Endothelial cell (in vitro differentiated cells): ENCODE measurements around the gene DSC1. TPM values are rescaled to one million over a fixed set of nuclear protein-coding genes. Genes with fewer than 3 reads are reported as not detected.
A peak's percentile ranks its signal among the peaks of the same experiment; 100 is the strongest.

Experiments
- DNase-seq: peaks from one replicate; pipeline ENCODE4 v3.0.0; 2021; ENCODE audit warnings: low spot score
- H3K27ac Mint-ChIP-seq: one replicate; pipeline ENCODE4 v1.8.0; 2021; ENCODE audit warnings: mixed read lengths, inconsistent platforms; ENCODE audit not compliant: unreplicated experiment
- H3K27me3 Mint-ChIP-seq: one replicate; pipeline ENCODE4 v1.8.0; 2021; ENCODE audit warnings: mild to moderate bottlenecking, moderate library complexity, mixed read lengths, inconsistent platforms; ENCODE audit not compliant: unreplicated experiment
- H3K36me3 Mint-ChIP-seq: one replicate; pipeline ENCODE4 v1.8.0; 2021; ENCODE audit warnings: mild to moderate bottlenecking, low read depth, mixed read lengths, inconsistent platforms; ENCODE audit not compliant: unreplicated experiment
- H3K4me1 Mint-ChIP-seq: one replicate; pipeline ENCODE4 v1.8.0; 2021; ENCODE audit warnings: mild to moderate bottlenecking, mixed read lengths, inconsistent platforms; ENCODE audit not compliant: unreplicated experiment
- H3K4me3 Mint-ChIP-seq: one replicate; pipeline ENCODE4 v1.8.0; 2021; ENCODE audit warnings: mild to moderate bottlenecking, mixed read lengths, inconsistent platforms; ENCODE audit not compliant: unreplicated experiment
- H3K9me3 Mint-ChIP-seq: one replicate; pipeline ENCODE4 v1.8.0; 2021; ENCODE audit warnings: mixed read lengths, inconsistent platforms; ENCODE audit not compliant: unreplicated experiment
- total RNA-seq: library from RNA; stranded (reverse); fragmentation: NEBNext Ultra II Directional; extraction: Animal tissue kit (Norgen Biotek cat#: 25700); gene quantifications from one replicate; pipeline ENCODE4 v1.2.1, GENCODE V29; 2021; ENCODE audit not compliant: unreplicated experiment
- TF ChIP-seq, protein P1 (sequence below): fragments of 200-600 bp; sonication (generic); IDR thresholded peaks from one replicate; pipeline ENCODE4 v1.5.0; 2021; ENCODE audit warnings: antibody characterized with exemption; ENCODE audit not compliant: unreplicated experiment

Gene DSC1
- total RNA-seq, 1 donor from 2014 or later: not detected

- no peaks in the 10 kb centered on the region for H3K9me3 Mint-ChIP-seq
- no peak overlapping the region for H3K27ac Mint-ChIP-seq
- no peaks in the 10 kb centered on the region for H3K27me3 Mint-ChIP-seq
- TF ChIP-seq, protein P1, sequence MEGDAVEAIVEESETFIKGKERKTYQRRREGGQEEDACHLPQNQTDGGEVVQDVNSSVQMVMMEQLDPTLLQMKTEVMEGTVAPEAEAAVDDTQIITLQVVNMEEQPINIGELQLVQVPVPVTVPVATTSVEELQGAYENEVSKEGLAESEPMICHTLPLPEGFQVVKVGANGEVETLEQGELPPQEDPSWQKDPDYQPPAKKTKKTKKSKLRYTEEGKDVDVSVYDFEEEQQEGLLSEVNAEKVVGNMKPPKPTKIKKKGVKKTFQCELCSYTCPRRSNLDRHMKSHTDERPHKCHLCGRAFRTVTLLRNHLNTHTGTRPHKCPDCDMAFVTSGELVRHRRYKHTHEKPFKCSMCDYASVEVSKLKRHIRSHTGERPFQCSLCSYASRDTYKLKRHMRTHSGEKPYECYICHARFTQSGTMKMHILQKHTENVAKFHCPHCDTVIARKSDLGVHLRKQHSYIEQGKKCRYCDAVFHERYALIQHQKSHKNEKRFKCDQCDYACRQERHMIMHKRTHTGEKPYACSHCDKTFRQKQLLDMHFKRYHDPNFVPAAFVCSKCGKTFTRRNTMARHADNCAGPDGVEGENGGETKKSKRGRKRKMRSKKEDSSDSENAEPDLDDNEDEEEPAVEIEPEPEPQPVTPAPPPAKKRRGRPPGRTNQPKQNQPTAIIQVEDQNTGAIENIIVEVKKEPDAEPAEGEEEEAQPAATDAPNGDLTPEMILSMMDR: no peak
- DNase-seq: no peak
- peaks cover 22% of the 10 kb centered on the region for H3K4me1 Mint-ChIP-seq
- H3K4me3 Mint-ChIP-seq: peak overlapping the region; percentile 95
- H3K36me3 Mint-ChIP-seq: peaks cover 4% of the 10 kb centered on the region
Measured at GRCh38 chr18:31098878-31099277, 63.8 kb downstream of the DSC1 start.

DNA sequence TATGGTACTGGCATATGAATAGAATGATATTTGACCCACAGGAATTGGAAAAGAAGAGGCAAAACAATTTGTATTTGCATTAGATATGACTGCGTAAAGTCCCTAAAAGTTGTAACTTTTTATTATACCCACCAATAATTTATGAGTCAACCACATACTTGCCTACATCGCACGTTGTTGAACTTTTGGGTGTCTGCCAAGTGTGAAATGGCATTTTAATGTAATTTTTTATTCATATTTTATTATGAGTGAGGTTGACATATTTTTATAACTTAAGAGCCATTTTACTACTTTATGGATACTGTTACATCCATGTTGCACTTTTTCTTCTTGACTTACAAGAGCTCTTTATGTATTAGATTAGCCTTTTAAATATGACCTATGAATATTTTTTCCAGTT is 65.0 kb downstream of the DSC1 start:
- Mint-ChIP-seq H3K9me3 (no peaks in the 10 kb centered on the region), H3K4me1 (peaks cover 19% of the 10 kb centered on the region), H3K36me3 (peaks cover 7% of the 10 kb centered on the region), H3K27ac (no peak overlapping the region), H3K4me3 (no peak overlapping the region), H3K27me3 (no peaks in the 10 kb centered on the region)
- TF ChIP-seq, protein P1: no peak
- no peak for DNase-seq

- Mint-ChIP-seq H3K36me3 (peaks cover 23% of the 10 kb centered on the region), H3K4me3 (no peak overlapping the region), H3K4me1 (peaks cover 3% of the 10 kb centered on the region), H3K27me3 (no peaks in the 10 kb centered on the region), H3K9me3 (no peaks in the 10 kb centered on the region), H3K27ac (no peak overlapping the region)
- TF ChIP-seq, protein P1: no peak
- DNase-seq: no peak
Measured at GRCh38 chr18:31093880-31094279, 68.8 kb downstream of the DSC1 start.

GRCh38 chr18:31093294-31093693 is 69.4 kb downstream of the DSC1 start:
- TF ChIP-seq, protein P1: no peak
- H3K4me3 Mint-ChIP-seq: no peak overlapping the region
- H3K9me3 Mint-ChIP-seq: no peaks in the 10 kb centered on the region
- peaks cover 23% of the 10 kb centered on the region for H3K36me3 Mint-ChIP-seq
- H3K4me1 Mint-ChIP-seq: no peaks in the 10 kb centered on the region
- DNase-seq: no peak
- no peak overlapping the region for H3K27ac Mint-ChIP-seq
- no peaks in the 10 kb centered on the region for H3K27me3 Mint-ChIP-seq

- H3K36me3 Mint-ChIP-seq: peaks cover 26% of the 10 kb centered on the region
- no peak overlapping the region for H3K4me3 Mint-ChIP-seq
- no peak for DNase-seq
- H3K27me3 Mint-ChIP-seq: no peaks in the 10 kb centered on the region
- H3K4me1 Mint-ChIP-seq: no peaks in the 10 kb centered on the region
- no peak overlapping the region for H3K27ac Mint-ChIP-seq
- H3K9me3 Mint-ChIP-seq: no peaks in the 10 kb centered on the region
- TF ChIP-seq, protein P1: no peak
Measured at GRCh38 chr18:31091350-31091749, 71.3 kb downstream of the DSC1 start.
